ENCODE measurements around the gene CNPPD1.

CNPPD1 gene

GRCh38 chr2:219123356-219124135 is 53.2 kb downstream of the CNPPD1 start:
- DNase-seq (ENCODE audit: extremely low read depth in 1 of 2, low read depth in 1 of 2), result no peak

- no peak for DNase-seq (ENCODE audit: extremely low read depth in 1 of 2, low read depth in 1 of 2)
These were observed 54.3 kb downstream of the CNPPD1 start for GRCh38 chr2:219122202-219122980.

Data from activated CD8-positive, alpha-beta memory T cell treated with anti-CD3 and anti-CD28 coated beads for 1 hour (primary cell).